ENCODE results near the gene ATP7B. TPM values are rescaled to one million over a fixed set of nuclear protein-coding genes. Genes with fewer than 3 reads are reported as not detected.

ATP7B gene
- total and polyA plus RNA-seq, 2 experiments from 2014 or later, result 2.2 to 12.8 TPM

- no peak for TF ChIP-seq STAT1 (IDR thresholded peaks at IDR 0.05; ENCODE audit: unreplicated experiment)
- TF ChIP-seq CTCF (conservative IDR thresholded peaks at IDR 0.05; ENCODE audit: low read depth in 2 of 2), result no peak
- no peak for TF ChIP-seq EZH2 (IDR thresholded peaks at IDR 0.05; ENCODE audit: low read depth, unreplicated experiment)
- TF ChIP-seq ZNF331 (CRISPR knock-in tag; IDR thresholded peaks at IDR 0.05; ENCODE audit: low read depth), result no peak
- TF ChIP-seq EZH2phosphoT487 (IDR thresholded peaks at IDR 0.05; ENCODE audit: unreplicated experiment), result no peak
- TF ChIP-seq REST (IDR thresholded peaks at IDR 0.05; ENCODE audit: unreplicated experiment), result no peak
- TF ChIP-seq NANOG (IDR thresholded peaks at IDR 0.05; ENCODE audit: borderline replicate concordance), result no peak
- no peak for TF ChIP-seq CREB1 (CRISPR knock-in tag; IDR thresholded peaks at IDR 0.05; ENCODE audit: low read depth)
- TF ChIP-seq POLR2AphosphoS5 (IDR thresholded peaks at IDR 0.05; ENCODE audit: low read depth), result no peak
- no peak for TF ChIP-seq ZNF114 (CRISPR knock-in tag; IDR thresholded peaks at IDR 0.05)
- no peaks in the 10 kb centered on the region for H3F3A ChIP-seq (replicated peaks; ENCODE audit: low read depth)
- H3K27me3 ChIP-seq (ENCODE audit: insufficient read depth), result no peaks in the 10 kb centered on the region
- H3K36me3 ChIP-seq (ENCODE audit: insufficient read depth), result no peaks in the 10 kb centered on the region
- Mint-ChIP-seq H3K27ac (no peak overlapping the region), H3K9me3 (no peaks in the 10 kb centered on the region; the same call in 2 of the 3 replicates), H3K4me1 (peaks cover 4% of the 10 kb centered on the region), H3K36me3 (ENCODE audit: low read depth) (no peaks in the 10 kb centered on the region), H3K4me3 (no peak overlapping the region), H3K27me3 (ENCODE audit: insufficient read depth, low read depth, poor library complexity) (no peaks in the 10 kb centered on the region)
- H3K4me1 ChIP-seq (ENCODE audit: insufficient read depth), result peaks cover 7% of the 10 kb centered on the region; the same call in 1 of the 2 replicates
- H3K4me2 ChIP-seq, result no peak overlapping the region
- H4K20me1 ChIP-seq (replicated peaks; ENCODE audit: insufficient read depth), result no peaks in the 10 kb centered on the region; the same call in 1 of the 2 replicates
- ATAC-seq, result no peak
- no peaks in the 10 kb centered on the region for H3K9me2 ChIP-seq (ENCODE audit: insufficient read depth)
- DNase-seq (ENCODE audit: low spot score), result no peak
- H2AFZ ChIP-seq, result no peak overlapping the region
- H3K27ac ChIP-seq (ENCODE audit: low read depth), result no peak overlapping the region
- H3K79me2 ChIP-seq (replicated peaks; ENCODE audit: insufficient read depth), result no peaks in the 10 kb centered on the region
- H3K4me3 ChIP-seq, result no peak overlapping the region
These were observed 30.3 kb downstream of the ATP7B start for GRCh38 chr13:51980908-51981307.
